Neural progenitor cell (in vitro differentiated cells): ENCODE data around the gene DDX50.

Source experiments
- EZH2 ChIP-seq: fragments of 200-600 bp; sonication (generic); IDR thresholded peaks from 2 replicates; pipeline ENCODE4 v1.6.1; 2017; ENCODE audit warnings: antibody characterized with exemption, mild to moderate bottlenecking, moderate library complexity
- TF ChIP-seq, protein P1 (sequence below): fragments of 200-600 bp; sonication (generic); IDR thresholded peaks from 2 replicates; pipeline ENCODE4 v1.5.1; 2017; ENCODE audit warnings: antibody characterized with exemption, mild to moderate bottlenecking

DNA sequence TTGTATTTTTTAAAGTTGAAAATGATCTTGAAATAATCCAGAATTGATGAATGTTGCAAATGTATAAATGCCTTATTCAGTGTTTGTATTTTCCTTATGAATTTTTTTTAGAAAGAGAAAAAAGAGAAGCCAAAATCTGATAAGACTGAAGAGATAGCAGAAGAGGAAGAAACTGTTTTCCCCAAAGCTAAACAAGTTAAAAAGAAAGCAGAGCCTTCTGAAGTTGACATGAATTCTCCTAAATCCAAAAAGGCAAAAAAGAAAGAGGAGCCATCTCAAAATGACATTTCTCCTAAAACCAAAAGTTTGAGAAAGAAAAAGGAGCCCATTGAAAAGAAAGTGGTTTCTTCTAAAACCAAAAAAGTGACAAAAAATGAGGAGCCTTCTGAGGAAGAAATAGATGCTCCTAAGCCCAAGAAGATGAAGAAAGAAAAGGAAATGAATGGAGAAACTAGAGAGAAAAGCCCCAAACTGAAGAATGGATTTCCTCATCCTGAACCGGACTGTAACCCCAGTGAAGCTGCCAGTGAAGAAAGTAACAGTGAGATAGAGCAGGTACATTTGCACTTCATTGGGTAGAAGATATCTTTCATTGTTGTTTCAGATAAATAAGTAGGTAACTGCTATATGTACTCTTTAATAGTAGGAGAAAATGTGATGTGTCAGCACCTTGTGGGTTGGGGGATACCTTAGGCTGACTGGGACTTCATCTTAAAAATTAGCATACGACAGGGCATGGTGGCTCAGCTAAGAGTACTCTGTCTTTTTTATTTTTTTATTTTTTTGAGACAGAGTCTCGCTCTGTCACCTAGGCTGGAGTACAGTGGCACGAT is 58.8 kb downstream of the DDX50 start:
- TF ChIP-seq, protein P1, sequence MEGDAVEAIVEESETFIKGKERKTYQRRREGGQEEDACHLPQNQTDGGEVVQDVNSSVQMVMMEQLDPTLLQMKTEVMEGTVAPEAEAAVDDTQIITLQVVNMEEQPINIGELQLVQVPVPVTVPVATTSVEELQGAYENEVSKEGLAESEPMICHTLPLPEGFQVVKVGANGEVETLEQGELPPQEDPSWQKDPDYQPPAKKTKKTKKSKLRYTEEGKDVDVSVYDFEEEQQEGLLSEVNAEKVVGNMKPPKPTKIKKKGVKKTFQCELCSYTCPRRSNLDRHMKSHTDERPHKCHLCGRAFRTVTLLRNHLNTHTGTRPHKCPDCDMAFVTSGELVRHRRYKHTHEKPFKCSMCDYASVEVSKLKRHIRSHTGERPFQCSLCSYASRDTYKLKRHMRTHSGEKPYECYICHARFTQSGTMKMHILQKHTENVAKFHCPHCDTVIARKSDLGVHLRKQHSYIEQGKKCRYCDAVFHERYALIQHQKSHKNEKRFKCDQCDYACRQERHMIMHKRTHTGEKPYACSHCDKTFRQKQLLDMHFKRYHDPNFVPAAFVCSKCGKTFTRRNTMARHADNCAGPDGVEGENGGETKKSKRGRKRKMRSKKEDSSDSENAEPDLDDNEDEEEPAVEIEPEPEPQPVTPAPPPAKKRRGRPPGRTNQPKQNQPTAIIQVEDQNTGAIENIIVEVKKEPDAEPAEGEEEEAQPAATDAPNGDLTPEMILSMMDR = no peak
- no peak for TF ChIP-seq EZH2
